Bone marrow (tissue), 2 donors: ENCODE data around the gene CD6.

Experiments used
- DNase-seq, 2 donors: peaks; one replicate each; lab custom pipeline; 2025; lab: John Stamatoyannopoulos, UW

CD6 gene

DNA sequence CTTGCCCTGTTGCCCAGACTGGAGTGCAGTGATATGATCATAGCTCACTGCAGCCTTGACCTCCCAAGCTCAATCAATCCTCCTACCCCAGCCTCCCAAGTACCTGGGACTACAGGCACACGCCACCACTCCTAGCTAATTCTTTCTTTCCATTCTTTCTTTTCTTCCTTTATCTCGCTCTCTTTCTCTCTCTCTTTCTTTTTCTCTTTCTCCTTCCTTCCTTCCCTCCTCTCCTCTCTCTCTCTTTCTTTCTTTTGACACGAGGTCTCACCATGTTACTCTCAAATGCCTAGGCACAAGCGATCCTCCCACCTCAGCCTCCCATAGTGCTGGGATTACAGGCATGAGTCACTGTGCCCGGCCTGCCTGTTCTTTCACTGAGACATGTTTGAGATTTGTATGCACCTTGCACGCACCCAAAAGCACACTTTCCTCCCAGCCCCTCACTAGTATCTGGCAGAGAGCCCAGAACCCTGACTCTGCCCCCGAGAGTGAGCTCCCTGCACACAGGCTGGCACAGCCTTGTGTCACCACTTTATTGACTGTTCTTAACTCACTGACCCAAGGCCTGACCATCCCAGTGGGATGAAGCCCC is 56.8 kb downstream of the CD6 start:
- peak in 1 of 2 donors; percentile 88 for DNase-seq

DNA sequence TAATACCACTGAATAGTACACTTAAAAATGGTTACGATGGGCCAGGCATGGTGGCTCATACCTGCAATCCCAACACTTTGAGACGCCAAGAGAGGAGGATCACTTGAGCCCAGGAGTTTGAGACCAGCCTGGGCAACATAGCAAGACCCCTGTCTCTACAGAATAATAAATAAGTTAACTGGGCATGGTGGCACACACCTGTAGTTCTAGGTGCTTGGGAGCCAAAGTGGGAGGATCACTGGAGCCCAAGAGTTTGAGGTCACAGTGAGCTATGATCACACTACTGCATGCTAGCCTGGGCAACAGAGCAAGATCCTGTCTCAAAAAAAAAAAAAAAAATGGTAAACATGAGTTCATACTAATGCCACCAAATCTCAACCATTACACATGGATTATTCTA is 61.3 kb downstream of the CD6 start:
- DNase-seq, result no peak

DNA sequence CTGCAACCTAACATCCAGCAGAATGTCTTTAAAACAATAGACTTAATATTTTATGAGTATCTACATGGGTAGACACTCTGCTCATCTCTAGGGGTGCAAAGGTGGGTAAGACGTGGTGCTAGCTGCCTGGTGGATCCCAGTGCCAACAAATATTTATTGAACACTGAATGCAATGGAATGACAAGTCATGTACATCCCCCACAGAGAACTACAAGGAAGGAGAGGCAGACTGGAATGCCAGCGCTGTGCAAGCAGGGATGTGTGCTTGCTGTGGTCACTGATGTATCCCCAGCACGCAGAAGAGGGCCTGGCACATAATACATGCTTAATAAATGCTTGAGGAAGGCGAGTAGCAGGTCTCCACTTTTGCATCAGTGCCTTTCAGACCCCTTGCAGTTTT is 61.9 kb downstream of the CD6 start:
- DNase-seq, result no peak

DNA sequence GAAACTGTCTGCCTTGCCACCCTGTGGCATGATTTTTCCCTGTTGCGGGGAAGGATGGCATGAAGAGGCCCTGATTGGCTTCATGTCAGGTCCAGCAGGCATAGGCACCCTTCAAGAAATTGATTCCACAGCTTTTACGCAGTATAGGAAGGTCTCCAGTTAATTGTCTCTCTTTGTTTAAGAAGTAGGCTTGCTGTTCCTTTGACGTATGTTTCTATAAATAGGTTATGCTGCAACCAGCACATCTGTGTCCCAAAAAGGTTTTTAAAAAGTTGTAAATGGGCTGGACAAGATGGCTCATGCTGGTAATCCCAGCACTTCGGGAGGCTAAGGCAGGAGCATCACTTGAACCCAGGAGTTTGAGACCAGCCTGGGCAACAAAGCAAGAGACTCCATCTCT is 62.6 kb downstream of the CD6 start:
- DNase-seq, result no peak

DNA sequence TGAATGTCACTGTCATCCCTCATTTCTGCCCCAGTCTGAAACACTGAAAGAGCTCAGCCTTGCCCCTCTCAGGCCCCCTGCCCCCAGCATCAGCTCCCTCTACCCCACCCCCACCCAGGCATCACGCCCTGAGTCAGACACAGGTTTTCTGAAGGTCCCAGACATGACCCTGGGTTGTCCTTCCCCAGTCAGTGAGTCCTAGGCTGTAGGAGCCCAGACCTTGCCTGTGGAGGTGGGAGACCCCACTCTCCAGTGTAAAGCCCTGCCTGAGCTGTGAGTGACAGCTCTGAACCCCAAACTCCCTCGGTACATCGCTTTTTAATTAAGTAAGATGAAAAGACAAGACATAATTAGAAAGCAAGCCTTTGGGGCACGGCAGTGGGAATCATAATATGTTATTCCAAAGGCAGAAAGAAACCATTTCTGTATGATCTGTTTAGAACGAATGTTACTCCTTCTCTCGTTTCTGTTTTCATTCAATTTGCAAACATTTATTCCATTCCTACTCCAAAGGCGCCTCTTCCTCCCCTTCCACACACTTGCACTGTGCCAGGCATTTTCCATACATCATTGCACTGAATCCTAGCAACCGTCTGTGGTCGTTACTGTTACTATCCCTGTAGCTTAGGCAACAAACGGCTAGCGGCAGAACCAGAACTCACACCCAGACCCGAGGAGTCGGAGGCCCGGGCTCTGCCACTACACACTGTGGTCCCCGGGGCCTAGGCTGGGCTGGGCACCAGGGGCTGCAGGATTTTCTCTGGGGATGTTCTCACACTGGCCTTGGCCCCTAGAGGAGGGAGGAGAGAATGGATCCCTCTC is 63.4 kb downstream of the CD6 start:
- no peak for DNase-seq

DNA sequence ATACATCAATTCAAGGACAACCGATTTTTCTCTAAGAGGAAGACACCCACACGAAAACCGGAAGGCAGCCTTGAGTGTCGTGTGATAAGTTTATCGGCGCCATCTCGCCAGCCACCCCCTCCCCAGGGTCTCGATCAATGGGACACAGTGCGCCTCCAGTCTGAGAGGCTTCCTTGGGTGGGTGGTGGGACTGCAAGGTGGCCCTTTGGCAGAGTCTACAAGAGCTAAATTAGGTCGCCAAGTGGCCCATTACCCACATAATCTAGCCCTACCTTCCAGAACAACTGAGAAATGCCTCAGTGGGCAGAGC is 64.0 kb downstream of the CD6 start:
- DNase-seq, result no peak

DNA sequence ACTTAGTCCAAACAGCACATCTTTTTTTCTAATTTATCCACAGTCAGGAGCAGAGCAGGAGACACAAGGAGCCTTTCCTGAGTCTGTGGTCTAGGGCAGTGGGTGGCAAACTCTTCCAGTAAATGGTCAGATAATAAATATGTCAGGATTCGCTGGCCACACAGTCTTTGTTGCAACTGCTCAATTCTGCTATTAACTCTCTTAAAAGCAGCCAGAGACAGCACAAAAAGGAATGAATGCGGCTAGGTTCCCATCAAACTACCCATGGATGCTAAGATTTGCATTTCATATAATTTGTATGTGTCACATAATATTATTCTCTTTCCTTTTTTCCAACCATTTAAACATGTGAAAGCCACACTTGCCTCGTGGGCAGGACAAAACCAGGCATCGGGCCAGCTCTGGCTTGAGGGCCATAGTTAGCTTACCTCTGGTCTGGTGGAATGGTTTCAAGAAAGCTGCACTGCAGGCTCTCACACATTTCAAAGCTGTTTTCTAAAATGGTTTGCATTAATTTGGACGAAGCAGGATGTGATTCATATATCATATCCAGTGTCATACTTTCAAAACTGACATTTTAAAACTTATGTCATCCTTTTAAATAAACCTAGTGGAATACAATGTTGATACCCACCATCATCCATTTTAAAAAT is 66.1 kb downstream of the CD6 start:
- peak in 1 of 2 donors; percentile 9 for DNase-seq

DNA sequence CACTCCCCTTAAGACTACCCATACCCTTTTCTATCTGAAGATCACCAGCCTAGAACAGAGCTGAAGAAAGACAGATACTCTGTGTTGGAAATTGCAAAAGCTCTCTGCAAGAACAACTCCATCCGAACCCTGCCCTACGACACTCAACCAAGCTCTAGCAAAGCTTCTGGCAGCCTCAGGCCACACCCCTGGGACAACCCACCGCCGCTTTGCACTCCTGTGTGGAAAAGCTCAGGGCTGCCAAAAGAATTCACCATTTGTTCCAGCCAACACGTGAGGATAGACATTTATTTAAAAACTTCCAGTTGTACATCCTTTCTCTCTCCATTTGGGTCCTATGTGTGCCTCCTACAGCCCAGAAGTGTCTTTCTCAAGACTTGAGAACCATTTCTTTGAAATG is 68.4 kb downstream of the CD6 start:
- no peak for DNase-seq

DNA sequence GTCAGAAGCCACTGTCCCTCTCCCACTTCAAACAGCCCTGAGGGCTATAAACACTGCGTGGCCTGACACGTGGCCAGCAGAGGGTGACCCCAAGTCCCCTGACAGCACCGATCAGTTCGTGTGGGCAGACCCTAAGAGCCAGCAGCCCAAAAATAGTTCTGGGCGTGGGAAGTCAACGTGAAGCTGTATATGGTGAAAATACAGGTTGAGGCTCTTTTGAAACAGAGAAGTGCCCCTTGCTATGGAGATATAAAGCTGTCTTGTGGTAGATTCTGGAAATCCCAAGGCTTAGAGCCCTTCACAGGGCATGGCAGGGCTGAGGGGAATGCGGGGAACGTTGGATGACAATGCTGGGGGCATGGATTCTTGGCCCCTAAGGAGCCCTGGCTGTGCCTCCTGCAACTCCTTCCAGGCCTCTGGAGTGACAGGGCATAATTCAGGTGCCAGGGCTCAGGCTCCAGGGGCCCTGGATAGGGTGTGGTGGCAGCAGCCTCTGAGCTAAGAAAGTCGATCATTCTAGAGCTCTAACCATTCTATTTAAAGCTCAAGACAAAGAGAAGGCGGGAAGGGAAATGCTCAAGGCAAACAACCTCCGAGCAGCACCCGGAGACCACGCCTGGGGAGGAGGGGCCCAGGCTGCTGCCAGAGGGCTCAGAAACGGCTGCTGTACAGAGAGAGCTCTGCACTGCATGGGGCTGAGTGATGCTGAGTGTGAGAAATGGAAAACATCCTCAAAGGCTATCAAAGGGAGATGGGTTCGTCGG is 70.5 kb downstream of the CD6 start:
- peak in 1 of 2 donors; percentile 42 for DNase-seq

DNA sequence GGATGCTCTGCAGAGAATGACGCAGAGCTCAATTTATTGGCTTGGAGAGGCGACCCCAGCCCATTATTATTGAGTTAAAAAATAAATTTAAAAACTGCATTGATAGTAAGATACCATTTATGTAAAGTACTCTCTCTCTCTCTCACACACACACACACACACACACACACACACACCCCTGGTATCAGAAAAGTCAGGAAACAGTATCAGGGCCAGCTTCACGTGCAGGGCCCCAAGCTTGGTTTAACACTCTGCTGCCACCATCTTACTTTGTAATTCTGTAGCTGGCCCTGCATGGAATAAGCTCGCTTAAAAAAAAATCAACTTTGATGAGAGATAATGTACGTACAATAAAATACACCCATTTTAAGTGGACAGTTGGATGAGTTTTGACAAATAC is 71.1 kb downstream of the CD6 start:
- no peak for DNase-seq

DNA sequence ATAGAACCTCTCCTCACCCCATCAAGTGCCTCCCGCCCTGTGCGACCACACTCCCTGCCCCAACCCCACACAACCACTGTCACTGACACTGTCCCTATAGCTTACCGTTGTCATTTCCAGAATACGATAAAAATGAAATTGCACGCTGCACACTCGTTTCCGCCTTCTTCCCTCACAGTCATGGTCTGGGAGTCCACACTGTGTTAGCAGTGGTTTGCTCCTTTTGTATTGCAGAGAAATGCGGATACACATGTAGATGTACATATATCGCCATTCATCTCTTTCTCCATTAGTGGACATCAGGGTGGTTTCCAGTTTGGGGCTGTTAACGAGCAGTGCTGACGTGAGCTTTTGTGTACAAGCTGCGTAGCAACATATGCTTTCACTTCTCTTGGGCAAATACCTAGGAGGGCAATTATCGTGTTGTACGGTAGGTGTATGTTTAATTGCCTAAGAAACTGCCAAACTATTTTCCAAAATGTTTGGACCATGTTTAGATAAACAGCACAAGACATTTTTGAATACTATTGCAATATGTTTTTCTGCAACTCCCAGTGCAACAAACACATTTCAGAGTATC is 71.6 kb downstream of the CD6 start:
- no peak for DNase-seq

DNA sequence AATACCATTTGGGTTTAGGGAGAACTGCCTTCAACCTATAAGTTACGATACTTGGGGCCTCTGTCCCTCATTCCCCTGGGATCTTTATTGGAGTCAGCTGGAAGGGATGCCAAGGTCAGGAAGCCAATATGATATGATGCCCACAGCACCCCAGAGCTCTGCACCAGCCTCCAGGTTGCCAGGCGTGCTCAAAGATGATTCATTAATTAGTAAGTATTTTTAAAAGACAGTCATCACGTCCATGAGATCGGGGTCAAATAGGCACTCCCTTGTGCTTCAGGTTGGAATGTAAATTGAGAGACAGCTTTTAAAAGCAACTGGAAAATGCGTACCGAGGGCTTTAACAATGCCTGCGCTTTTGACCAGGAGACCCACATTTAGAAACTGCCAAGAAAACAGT is 73.8 kb downstream of the CD6 start:
- DNase-seq, result no peak

DNA sequence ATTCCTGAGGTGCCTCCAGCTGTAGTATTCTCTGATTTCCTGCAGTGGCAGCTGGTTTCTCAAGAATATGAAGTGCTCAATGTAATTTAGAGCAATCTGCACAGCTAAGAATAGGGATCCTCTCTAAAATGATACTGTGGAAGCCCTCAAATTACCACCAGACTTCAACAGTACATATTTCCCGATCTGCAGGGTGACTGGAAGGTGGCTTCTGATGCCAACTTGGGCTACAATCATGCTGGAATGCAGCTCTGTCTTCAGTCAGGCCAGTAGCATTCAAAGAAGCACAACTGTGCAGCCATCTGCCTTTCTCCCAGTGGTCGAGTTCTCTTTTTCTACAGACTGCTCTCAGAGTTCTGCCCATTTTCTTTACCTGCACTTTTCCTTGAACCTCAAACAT is 75.4 kb downstream of the CD6 start:
- DNase-seq, result no peak

DNA sequence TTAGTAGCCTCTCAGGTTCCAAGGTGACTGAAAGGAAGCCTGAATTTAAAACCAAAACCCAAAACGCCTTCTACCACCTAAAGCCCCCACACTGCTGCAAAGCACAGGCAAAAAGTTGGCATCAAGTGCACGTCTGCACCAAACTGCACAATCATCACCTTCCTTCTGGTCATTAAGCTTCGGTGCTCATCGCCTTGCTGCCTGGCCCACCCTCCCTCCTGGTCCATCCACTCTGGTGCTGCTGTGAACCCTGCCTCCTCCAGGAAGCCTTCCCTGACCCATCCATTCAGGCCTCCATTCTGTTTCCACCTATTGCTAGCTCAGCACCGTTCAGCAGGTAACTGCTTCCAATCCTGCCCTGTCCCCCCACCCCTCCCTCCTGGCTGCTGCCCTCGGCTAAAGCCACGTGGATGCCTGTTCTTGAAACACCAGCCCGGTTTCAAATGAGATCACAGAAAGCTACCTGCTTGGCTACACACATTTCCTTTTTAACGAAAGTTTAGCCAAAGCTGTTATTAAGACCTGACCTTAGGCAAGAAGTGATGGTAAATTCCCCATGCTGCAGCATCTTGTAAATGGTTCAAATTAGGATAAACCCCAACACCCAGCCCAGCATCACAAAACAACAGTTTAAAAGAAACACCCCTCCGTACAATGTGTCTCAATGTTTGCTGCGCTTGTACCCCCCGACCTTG is 77.0 kb downstream of the CD6 start:
- no peak for DNase-seq

DNA sequence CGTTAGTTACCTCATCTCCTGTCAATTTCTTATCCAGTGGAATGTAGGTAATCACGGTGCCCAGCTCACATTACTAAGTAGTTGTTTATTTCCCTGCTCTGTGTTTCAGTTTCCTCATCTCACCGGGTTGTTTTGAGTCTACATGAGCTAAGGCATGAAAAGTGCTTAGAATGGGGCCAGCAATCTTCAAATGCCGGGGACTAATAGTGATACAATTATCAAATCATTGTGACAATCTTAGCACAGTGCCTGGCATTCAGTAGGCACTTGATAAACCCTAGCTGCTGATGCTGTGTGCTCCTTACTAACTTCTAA is 77.5 kb downstream of the CD6 start:
- DNase-seq, result no peak

DNA sequence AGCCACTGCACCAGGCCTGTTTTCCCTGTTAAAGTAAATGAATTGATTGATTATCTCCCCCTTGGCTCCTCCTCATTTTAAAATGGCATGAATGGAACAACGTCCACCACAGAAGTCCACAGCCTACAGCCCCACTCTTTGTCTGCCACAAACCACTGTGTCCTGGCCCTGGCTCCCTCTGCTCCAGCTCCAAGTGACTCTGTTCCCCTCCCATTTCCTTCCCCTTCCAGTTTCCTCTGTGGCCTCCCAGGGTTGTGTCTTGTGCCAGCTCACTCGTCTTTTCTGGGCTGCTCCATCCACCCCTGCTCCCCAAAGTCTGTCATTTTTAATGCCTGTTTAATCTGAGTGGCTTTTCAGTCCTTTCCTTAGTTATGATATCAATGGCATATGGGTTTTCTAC is 78.4 kb downstream of the CD6 start:
- DNase-seq, result no peak

DNA sequence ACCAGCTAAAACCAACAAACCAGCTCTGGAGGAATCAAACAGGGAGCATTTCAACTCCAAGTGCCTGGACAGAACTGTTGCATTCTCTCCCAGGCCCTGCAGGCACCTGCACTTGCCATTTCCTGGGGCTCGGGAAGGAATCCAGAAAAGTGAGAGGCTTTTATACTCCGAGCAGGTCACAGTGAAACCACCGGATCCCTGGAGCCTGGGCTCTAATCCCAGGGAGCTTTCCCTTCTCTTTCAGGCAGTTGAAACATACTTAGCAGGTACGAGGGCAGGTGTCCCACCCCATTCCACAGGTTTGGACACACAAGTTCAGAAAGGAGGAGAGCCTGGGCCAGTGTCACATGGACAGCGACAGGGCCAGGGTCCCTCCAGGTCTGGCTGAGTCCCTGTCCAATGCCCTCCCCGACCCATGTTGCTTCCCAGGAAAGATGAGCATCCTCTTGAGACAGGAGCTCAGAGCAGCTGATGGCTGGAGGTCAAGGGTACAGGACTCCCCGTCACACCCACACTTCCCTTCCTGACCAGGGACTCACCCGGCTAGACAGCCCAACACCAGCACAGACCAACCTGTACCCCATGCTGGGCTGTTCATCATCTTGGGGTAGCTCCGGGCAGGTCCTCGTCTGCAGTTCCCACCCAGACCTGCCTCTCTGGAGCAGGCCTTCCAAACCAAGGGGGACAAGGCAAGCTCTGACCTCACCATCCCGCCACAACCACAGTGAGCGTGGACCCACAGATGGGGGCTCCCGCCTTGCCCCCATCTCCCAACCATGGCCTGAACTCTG is 80.9 kb downstream of the CD6 start:
- DNase-seq, result no peak

DNA sequence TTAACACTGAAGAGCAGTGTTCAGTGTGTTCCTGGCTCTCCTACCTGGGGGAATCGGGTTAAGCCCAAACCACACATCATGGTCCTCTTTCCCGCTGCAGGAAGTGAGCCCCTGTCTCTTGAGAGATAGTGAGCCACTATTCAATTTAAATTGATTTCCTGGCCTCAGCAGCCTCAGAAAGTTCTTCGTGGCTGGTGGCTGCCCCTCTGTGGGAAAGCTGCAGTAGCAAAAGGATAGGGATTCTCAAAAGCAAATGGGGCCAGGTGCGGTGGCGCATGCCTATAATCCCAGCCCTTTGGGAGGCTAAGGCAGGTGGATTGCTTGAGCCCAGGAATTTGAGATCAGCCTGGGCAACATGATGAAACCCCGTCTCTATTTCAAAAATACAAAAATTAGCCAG is 81.7 kb downstream of the CD6 start:
- DNase-seq, result no peak

DNA sequence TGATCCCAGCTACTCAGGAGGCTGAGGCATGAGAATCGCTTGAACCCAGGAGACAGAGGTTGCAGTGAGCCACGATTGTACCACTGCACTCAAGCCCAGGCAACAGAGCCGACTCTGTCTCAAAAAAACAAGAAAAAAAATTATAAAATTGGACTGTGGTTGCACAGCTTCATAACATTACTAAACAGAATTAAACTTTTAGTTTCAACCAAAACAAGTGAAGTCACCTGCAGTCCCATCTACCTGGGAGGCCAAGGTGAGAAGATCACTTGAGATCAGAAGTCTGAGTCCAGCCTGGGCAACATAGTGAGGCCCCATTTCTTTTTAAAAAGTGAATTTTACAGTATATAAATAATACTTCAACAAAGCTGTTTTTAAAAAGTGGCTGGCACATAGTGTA is 83.0 kb downstream of the CD6 start:
- DNase-seq, result no peak

DNA sequence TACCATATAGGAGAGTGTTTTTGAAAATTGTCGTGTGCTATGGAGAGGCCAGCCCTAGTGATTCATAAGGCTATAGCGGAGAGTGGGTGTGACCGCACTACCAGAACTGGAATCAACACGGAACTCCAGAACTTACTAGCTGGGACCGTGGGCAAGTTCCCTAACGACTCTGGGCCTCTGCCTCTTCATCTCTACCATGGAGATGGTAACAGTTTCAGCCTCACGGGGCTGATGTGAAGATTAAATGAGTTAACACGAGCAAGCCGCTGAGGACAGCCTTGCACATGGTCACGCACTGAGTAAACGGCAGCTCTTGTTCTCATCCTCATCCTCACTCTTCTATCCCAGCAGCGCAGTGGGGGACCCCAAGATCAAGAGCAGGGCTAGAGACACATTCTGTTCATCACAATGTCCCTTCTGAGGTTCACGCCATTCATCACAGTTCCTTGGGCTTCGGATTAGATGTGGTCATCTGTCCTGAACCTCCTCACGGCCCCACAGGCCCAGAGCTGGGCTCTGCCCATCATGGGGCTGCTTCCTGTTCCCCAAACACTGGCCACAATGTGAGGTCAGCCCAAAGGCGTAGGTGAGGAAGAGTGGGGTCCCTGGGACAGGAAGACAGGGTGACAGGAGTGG is 83.6 kb downstream of the CD6 start:
- DNase-seq, result no peak

DNA sequence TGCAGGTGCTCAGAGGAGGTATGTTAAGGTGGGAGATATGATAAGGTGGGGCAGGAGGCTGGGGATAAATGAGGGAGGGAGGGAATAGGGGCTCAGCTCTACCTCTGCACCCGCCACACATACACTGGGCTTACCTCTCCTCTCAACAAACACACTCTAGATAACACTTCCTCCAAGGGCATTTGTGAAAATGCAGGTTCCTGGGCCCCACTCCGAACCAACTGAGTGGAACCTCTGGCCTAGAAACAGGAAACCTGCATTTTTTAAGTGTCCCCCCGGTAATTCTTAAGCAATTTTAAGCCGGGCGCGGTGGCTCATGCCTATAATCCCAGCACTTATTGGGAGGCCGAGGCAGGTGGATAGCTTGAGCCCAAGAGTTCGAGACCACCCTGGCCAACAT is 84.3 kb downstream of the CD6 start:
- no peak for DNase-seq
